Urinary bladder (tissue), 4 donors: ENCODE results near the gene TECPR1. TPM values are rescaled to one million over a fixed set of nuclear protein-coding genes. Genes with fewer than 3 reads are reported as not detected.

Source experiments
- DNase-seq: peaks from one replicate; pipeline ENCODE4 v3.0.0-alpha.2; 2015; ENCODE audit errors: extremely low spot score
- H3K27ac ChIP-seq: one replicate; pipeline ENCODE4 v1.5.1; 2013; ENCODE audit warnings: low read depth, mild to moderate bottlenecking, moderate library complexity
- H3K36me3 ChIP-seq: one replicate; pipeline ENCODE4 v1.6.1; 2013; ENCODE audit warnings: mild to moderate bottlenecking, moderate library complexity; ENCODE audit not compliant: insufficient read depth
- H3K4me1 ChIP-seq: one replicate; pipeline ENCODE4 v1.6.1; 2013; ENCODE audit warnings: mild to moderate bottlenecking, moderate library complexity; ENCODE audit not compliant: insufficient read depth
- H3K4me3 ChIP-seq: one replicate; pipeline ENCODE4 v1.5.1; 2013; ENCODE audit warnings: low read depth, low read length
- WGBS: extraction: QIAGEN DNeasy Blood & Tissue Kit; methylation state at CpG from one replicate; pipeline ENCODE4 v1.1.7; 2013; 5-methylcytosine and 5-hydroxymethylcytosine counted together
- polyA plus RNA-seq: library from polyadenylated mRNA; stranded (reverse); fragments of 200-250 nt; gene quantifications from one replicate; pipeline ENCODE4 v1.2.3, GENCODE V29; 2013
- total RNA-seq: library from RNA; depleted of rRNA; stranded (reverse); fragments of >200 nt; gene quantifications from one replicate; pipeline ENCODE4 v1.2.3, GENCODE V29; 2014
- donor health status: healthy with polysubstance abuse.
- donor health status: healthy.

TECPR1 gene
- total and polyA plus RNA-seq, 2 donors = 9.0 to 14.2 TPM

GRCh38 chr7:98287486-98287959 lies 35.5 kb upstream of the TECPR1 start:
- H3K4me1 ChIP-seq = no peaks in the 10 kb centered on the region

GRCh38 chr7:98286701-98287485 lies 34.9 kb upstream of the TECPR1 start:
- no peaks in the 10 kb centered on the region for H3K4me1 ChIP-seq
- H3K27ac ChIP-seq = no peak overlapping the region
- WGBS = 65% methylated on average over 21 of the region's 21 CpGs
- H3K4me3 ChIP-seq = no peak overlapping the region
- no peak for DNase-seq
- peaks cover 2% of the 10 kb centered on the region for H3K36me3 ChIP-seq

More at GRCh38 chr7:98287486-98287959, 35.5 kb upstream of the TECPR1 start:
- Histone ChIP-seq H3K4me3 (no peak overlapping the region), H3K36me3 (peaks cover 2% of the 10 kb centered on the region), H3K27ac (no peak overlapping the region)
- 81% methylated on average over 14 of the region's 14 CpGs for WGBS
- DNase-seq = no peak

- Histone ChIP-seq H3K4me1 (no peaks in the 10 kb centered on the region), H3K36me3 (no peaks in the 10 kb centered on the region), H3K27ac (peak overlapping the region; percentile 72), H3K4me3 (no peak overlapping the region)
- DNase-seq = no peak
- 69% methylated on average over 14 of the region's 14 CpGs for WGBS
Observed at GRCh38 chr7:98286093-98286539, 34.1 kb upstream of the TECPR1 start.

- no peaks in the 10 kb centered on the region for H3K36me3 ChIP-seq
- 81% methylated on average over 21 of the region's 21 CpGs for WGBS
- H3K4me1 ChIP-seq = no peaks in the 10 kb centered on the region
- DNase-seq = no peak
- peak overlapping the region; percentile 72 for H3K27ac ChIP-seq
- peak overlapping the region; percentile 7 for H3K4me3 ChIP-seq
Observed at GRCh38 chr7:98285157-98286092, 33.4 kb upstream of the TECPR1 start.

- Histone ChIP-seq H3K36me3 (no peaks in the 10 kb centered on the region), H3K27ac (peak overlapping the region; percentile 72), H3K4me3 (peak overlapping the region; percentile 94), H3K4me1 (no peaks in the 10 kb centered on the region)
- DNase-seq = no peak
- 23% methylated on average over 20 of the region's 20 CpGs for WGBS
Observed at GRCh38 chr7:98284335-98285036, 32.5 kb upstream of the TECPR1 start.

GRCh38 chr7:98283887-98284222 lies 31.8 kb upstream of the TECPR1 start:
- Histone ChIP-seq H3K4me3 (peak overlapping the region; percentile 94), H3K27ac (no peak overlapping the region), H3K36me3 (no peaks in the 10 kb centered on the region), H3K4me1 (no peaks in the 10 kb centered on the region)
- DNase-seq = no peak
- 68% methylated on average over 8 of the region's 8 CpGs for WGBS

- Histone ChIP-seq H3K27ac (no peak overlapping the region), H3K36me3 (no peaks in the 10 kb centered on the region), H3K4me1 (no peaks in the 10 kb centered on the region), H3K4me3 (peak overlapping the region; percentile 94)
- DNase-seq = no peak
- WGBS = 60% methylated on average over 19 of the region's 19 CpGs
Observed at GRCh38 chr7:98283127-98283886, 31.3 kb upstream of the TECPR1 start.

- WGBS = 36% methylated on average over 16 of the region's 16 CpGs
- peak overlapping the region; percentile 69 for H3K27ac ChIP-seq
- H3K4me1 ChIP-seq = no peaks in the 10 kb centered on the region
- H3K36me3 ChIP-seq = no peaks in the 10 kb centered on the region
- H3K4me3 ChIP-seq = peak overlapping the region; percentile 94
- DNase-seq = no peak
Observed at GRCh38 chr7:98282703-98283102, 30.7 kb upstream of the TECPR1 start.

GRCh38 chr7:98281757-98282606 lies 29.9 kb upstream of the TECPR1 start:
- Histone ChIP-seq H3K4me1 (no peaks in the 10 kb centered on the region), H3K4me3 (peak overlapping the region; percentile 94), H3K27ac (peak overlapping the region; percentile 69), H3K36me3 (no peaks in the 10 kb centered on the region)
- DNase-seq = no peak
- 1% methylated on average over 77 of the region's 77 CpGs for WGBS

- WGBS = 1% methylated on average over 92 of the region's 92 CpGs
Observed at GRCh38 chr7:98280791-98281756, 29.0 kb upstream of the TECPR1 start, which contains the start of gene BRI3. Gene BRI3 (plus strand): TSS chr7:98281686. CDS start chr7:98281796, 110 bp downstream.

GRCh38 chr7:98280296-98280695 lies 28.3 kb upstream of the TECPR1 start:
- Histone ChIP-seq H3K4me1 (no peaks in the 10 kb centered on the region), H3K27ac (no peak overlapping the region), H3K4me3 (no peak overlapping the region), H3K36me3 (no peaks in the 10 kb centered on the region)
- 52% methylated on average over 7 of the region's 7 CpGs for WGBS
- no peak for DNase-seq

More at GRCh38 chr7:98280791-98281756, 29.0 kb upstream of the TECPR1 start, which contains the start of gene BRI3:
- no peaks in the 10 kb centered on the region for H3K4me1 ChIP-seq
- H3K27ac ChIP-seq = peak within 1 kb of the TSS; percentile 80
- H3K36me3 ChIP-seq = no peaks in the 10 kb centered on the region
- peak; percentile 68 for DNase-seq
- peak within 1 kb of the TSS; percentile 94 for H3K4me3 ChIP-seq
